Muscle of back (tissue), 11 donors: Measurements from ENCODE around the gene OASL. TPM values are rescaled to one million over a fixed set of nuclear protein-coding genes. Genes with fewer than 3 reads are reported as not detected.
A peak's percentile ranks its signal among the peaks of the same experiment; 100 is the strongest.

Experiments used
- DNase-seq, 3 donors: peaks; one replicate each; pipeline versions ENCODE4 v3.0.0 to v3.0.0-alpha.2; 2013
- polyA plus RNA-seq, 10 donors: library from polyadenylated mRNA; unstranded; fragments of 120-200 nt; gene quantifications; one replicate each; pipeline ENCODE4 v1.2.1, GENCODE V29; 2013; ENCODE audit not compliant: insufficient read length in 10 of 10

OASL gene
- polyA plus RNA-seq, 10 donors = 0.10 to 0.48 (median 0.11) TPM; not detected in 5

- DNase-seq = peak; percentile 90 to 95 (median 90)
Measured at GRCh38 chr12:121015825-121016766, 22.9 kb downstream of the OASL start, which contains the start of gene C12orf43. Gene C12orf43 (minus strand): TSS chr12:121016487. CDS start chr12:121016474, 13 bp downstream.

- no peak for DNase-seq
Measured at GRCh38 chr12:121013715-121014114, 25.3 kb downstream of the OASL start.

- DNase-seq = no peak
Measured at GRCh38 chr12:121011820-121012219, 27.2 kb downstream of the OASL start.

GRCh38 chr12:121010860-121011259, 28.2 kb downstream of the OASL start:
- no peak for DNase-seq

- no peak for DNase-seq
Measured at GRCh38 chr12:121009741-121010140, 29.3 kb downstream of the OASL start.

GRCh38 chr12:121008347-121009098, 30.5 kb downstream of the OASL start:
- DNase-seq = no peak

- DNase-seq = no peak
Measured at GRCh38 chr12:121005346-121005815, 33.7 kb downstream of the OASL start.

- no peak for DNase-seq
Measured at GRCh38 chr12:121004253-121004815, 34.7 kb downstream of the OASL start.

- DNase-seq = no peak
Measured at GRCh38 chr12:121003650-121004049, 35.4 kb downstream of the OASL start.

GRCh38 chr12:121001841-121002483, 37.1 kb downstream of the OASL start:
- no peak for DNase-seq

GRCh38 chr12:121001060-121001459, 38.0 kb downstream of the OASL start:
- no peak for DNase-seq

- DNase-seq = no peak
Measured at GRCh38 chr12:121000530-121000929, 38.5 kb downstream of the OASL start.

GRCh38 chr12:120999191-121000120, 39.6 kb downstream of the OASL start:
- peak in 1 of 3 donors; percentile 18 for DNase-seq

- DNase-seq = no peak
Measured at GRCh38 chr12:120998435-120998834, 40.6 kb downstream of the OASL start.

- DNase-seq = no peak
Measured at GRCh38 chr12:120997448-120997847, 41.6 kb downstream of the OASL start.

GRCh38 chr12:120996133-120996746, 42.8 kb downstream of the OASL start:
- DNase-seq = no peak

GRCh38 chr12:120994589-120995337, 44.3 kb downstream of the OASL start:
- no peak for DNase-seq

- DNase-seq = no peak
Measured at GRCh38 chr12:120994059-120994458, 45.0 kb downstream of the OASL start.

- DNase-seq = no peak
Measured at GRCh38 chr12:120993496-120993895, 45.5 kb downstream of the OASL start.
